Smooth muscle cell (in vitro differentiated cells): ENCODE measurements around the gene SNTG2. TPM values are rescaled to one million over a fixed set of nuclear protein-coding genes. Genes with fewer than 3 reads are reported as not detected.

Experiments
- DNase-seq: peaks from one replicate; lab custom pipeline; 2025; ENCODE audit not compliant: unreplicated experiment; lab: John Stamatoyannopoulos, UW
- H2AFZ ChIP-seq: fragments of 200-600 bp; sonication (generic); 2 replicates; pipeline ENCODE4 v1.6.0; 2016; ENCODE audit warnings: antibody characterized with exemption, low read depth, mild to moderate bottlenecking
- H3F3A ChIP-seq: fragments of 200-600 bp; sonication (generic); 2 replicates; pipeline ENCODE4 v1.6.0; 2017; ENCODE audit warnings: antibody characterized with exemption, low read depth
- H3K27ac ChIP-seq: fragments of 200-600 bp; sonication (generic); 2 replicates; pipeline ENCODE4 v1.5.1; 2016; ENCODE audit warnings: low read depth, mild to moderate bottlenecking
- H3K27me3 ChIP-seq: fragments of 200-600 bp; sonication (generic); 2 replicates; pipeline ENCODE4 v1.6.1; 2016; ENCODE audit warnings: low read depth, mild to moderate bottlenecking
- H3K36me3 ChIP-seq: fragments of 200-600 bp; sonication (generic); 2 replicates; pipeline ENCODE4 v1.5.1; 2016; ENCODE audit warnings: low read depth
- H3K4me1 ChIP-seq: fragments of 200-600 bp; sonication (generic); 2 replicates; pipeline ENCODE4 v1.5.1; 2016; ENCODE audit warnings: low read depth
- H3K4me2 ChIP-seq: fragments of 200-600 bp; sonication (generic); 2 replicates; pipeline ENCODE4 v1.6.0; 2016; ENCODE audit warnings: mild to moderate bottlenecking
- H3K4me3 ChIP-seq: fragments of 200-600 bp; sonication (generic); 2 replicates; pipeline ENCODE4 v1.5.1; 2016; ENCODE audit warnings: mild to moderate bottlenecking
- H3K79me2 ChIP-seq: fragments of 200-600 bp; sonication (generic); 2 replicates; pipeline ENCODE4 v1.6.0; 2016; ENCODE audit warnings: low read depth, mild to moderate bottlenecking
- H3K9ac ChIP-seq: fragments of 200-600 bp; sonication (generic); 2 replicates; pipeline ENCODE4 v1.6.0; 2016; ENCODE audit warnings: low read depth
- H3K9me3 ChIP-seq: fragments of 200-600 bp; sonication (generic); replicated peaks from 2 replicates; pipeline ENCODE4 v1.5.1; 2016; ENCODE audit warnings: low read depth
- H4K20me1 ChIP-seq: fragments of 200-600 bp; sonication (generic); 2 replicates; pipeline ENCODE4 v1.6.0; 2016; ENCODE audit warnings: low read depth
- WGBS: methylation state at CpG from one replicate; pipeline ENCODE4 v1.1.7; 2016; ENCODE audit warnings: low lambda C conversion rate; 5-methylcytosine and 5-hydroxymethylcytosine counted together
- polyA plus RNA-seq: library from polyadenylated mRNA; unstranded; fragments of >200 nt; fragmentation: Nextera tagmentation; extraction: Ambion mirVana; gene quantifications from 2 replicates; pipeline ENCODE4 v1.2.1, GENCODE V29; 2016
- total RNA-seq: library from RNA; depleted of rRNA; stranded (reverse); fragments of >200 nt; gene quantifications from 2 replicates; pipeline ENCODE4 v1.2.3, GENCODE V29; 2014
- TF ChIP-seq, protein P1 (sequence below): fragments of 200-600 bp; sonication (generic); IDR thresholded peaks from 2 replicates; pipeline ENCODE4 v1.5.1; 2017; ENCODE audit warnings: borderline replicate concordance, mild to moderate bottlenecking, antibody characterized with exemption; ENCODE audit not compliant: insufficient read depth, poor library complexity, severe bottlenecking

The SNTG2 gene
- total and polyA plus RNA-seq, 2 experiments from 2014 or later, result 0.56 TPM; not detected in 1

DNA sequence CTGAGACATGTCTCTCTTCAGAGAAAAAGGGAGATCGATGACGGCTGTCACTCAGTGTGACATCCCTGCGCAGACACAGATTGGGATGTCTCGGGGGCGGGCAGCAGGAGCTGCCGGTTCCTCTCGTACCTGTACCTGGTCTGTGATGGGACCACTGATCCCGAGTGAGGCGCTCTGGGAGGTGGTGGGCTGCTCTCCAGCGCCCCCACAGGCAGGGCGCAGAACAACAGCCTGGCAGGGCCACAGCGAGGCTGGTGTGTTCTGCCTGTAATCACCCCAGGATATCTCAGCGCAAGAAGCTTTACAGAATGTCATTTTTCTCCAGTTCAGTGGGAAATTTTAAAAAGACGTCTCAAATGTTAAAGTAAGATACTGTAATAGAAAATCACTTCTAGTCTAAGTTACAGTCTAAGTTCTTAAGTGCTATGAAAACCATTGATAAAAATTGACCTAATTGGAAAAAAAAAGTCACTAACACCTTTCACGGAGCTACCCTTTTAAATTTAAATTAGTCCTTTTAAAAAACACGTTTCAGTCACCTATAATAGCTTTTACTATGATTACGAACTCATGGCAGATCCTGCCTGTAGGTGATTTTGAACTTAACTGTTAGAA, 189.8 kb downstream of the SNTG2 start:
- Histone ChIP-seq H3F3A (no peaks in the 10 kb centered on the region), H3K4me1 (no peaks in the 10 kb centered on the region), H3K36me3 (no peaks in the 10 kb centered on the region), H3K27ac (no peak overlapping the region), H3K9ac (no peak overlapping the region), H3K27me3 (no peaks in the 10 kb centered on the region), H3K9me3 (no peaks in the 10 kb centered on the region), H2AFZ (no peak overlapping the region), H4K20me1 (no peaks in the 10 kb centered on the region), H3K4me3 (no peak overlapping the region), H3K79me2 (no peaks in the 10 kb centered on the region), H3K4me2 (no peak overlapping the region)
- no peak for DNase-seq
- 19% methylated on average over 16 of the region's 17 CpGs for WGBS
- TF ChIP-seq, protein P1, sequence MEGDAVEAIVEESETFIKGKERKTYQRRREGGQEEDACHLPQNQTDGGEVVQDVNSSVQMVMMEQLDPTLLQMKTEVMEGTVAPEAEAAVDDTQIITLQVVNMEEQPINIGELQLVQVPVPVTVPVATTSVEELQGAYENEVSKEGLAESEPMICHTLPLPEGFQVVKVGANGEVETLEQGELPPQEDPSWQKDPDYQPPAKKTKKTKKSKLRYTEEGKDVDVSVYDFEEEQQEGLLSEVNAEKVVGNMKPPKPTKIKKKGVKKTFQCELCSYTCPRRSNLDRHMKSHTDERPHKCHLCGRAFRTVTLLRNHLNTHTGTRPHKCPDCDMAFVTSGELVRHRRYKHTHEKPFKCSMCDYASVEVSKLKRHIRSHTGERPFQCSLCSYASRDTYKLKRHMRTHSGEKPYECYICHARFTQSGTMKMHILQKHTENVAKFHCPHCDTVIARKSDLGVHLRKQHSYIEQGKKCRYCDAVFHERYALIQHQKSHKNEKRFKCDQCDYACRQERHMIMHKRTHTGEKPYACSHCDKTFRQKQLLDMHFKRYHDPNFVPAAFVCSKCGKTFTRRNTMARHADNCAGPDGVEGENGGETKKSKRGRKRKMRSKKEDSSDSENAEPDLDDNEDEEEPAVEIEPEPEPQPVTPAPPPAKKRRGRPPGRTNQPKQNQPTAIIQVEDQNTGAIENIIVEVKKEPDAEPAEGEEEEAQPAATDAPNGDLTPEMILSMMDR, result peak; percentile 95

DNA sequence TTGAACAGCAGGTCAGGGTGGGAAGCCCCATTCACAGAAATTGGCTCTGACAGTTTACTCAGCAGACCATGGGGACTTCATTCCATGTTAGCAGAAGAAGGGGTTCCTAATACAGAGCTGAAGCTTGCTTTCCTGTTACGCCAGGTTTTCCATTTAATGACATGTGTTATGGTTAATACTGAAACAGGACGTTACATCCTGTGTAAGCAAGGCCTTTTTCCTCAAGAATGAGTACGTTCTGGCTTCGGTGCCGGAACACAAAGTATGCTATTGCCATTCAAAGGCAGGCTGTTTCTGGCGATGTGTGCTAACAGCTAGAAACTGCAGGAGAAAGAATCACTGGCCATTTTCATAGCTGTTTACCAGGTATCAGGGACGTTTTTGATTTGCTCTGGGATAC, 190.4 kb downstream of the SNTG2 start:
- Histone ChIP-seq H3K9me3 (no peaks in the 10 kb centered on the region), H3K27me3 (no peaks in the 10 kb centered on the region), H3K4me1 (no peaks in the 10 kb centered on the region), H3F3A (no peaks in the 10 kb centered on the region), H3K9ac (no peak overlapping the region), H3K4me2 (no peak overlapping the region), H2AFZ (no peak overlapping the region), H3K27ac (no peak overlapping the region), H3K4me3 (no peak overlapping the region), H3K36me3 (no peaks in the 10 kb centered on the region), H3K79me2 (no peaks in the 10 kb centered on the region), H4K20me1 (no peaks in the 10 kb centered on the region)
- TF ChIP-seq, protein P1, result no peak
- DNase-seq, result no peak
- 83% methylated on average over 7 of the region's 7 CpGs for WGBS

DNA sequence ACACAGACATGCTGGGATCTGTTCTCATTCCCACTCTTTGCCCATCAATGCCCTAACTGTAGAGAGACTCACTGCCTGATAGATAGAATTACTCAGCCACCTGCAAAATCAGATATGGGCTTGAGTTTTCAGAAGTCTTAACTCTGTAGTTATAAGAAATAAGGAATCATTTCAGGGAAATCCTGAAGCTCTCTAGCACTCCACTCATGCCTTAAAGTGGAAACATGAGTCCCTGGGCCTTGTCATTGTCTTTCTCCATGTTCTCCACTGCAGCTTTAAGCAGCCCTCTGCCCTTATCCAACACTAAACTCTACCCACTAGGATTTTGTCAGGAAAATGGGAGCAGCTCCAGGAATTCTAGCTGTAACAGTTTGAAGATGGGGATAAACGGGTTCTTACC, 192.5 kb downstream of the SNTG2 start:
- Histone ChIP-seq H3K27ac (no peak overlapping the region), H3K36me3 (no peaks in the 10 kb centered on the region), H3K27me3 (no peaks in the 10 kb centered on the region), H3K9me3 (no peaks in the 10 kb centered on the region), H3F3A (no peaks in the 10 kb centered on the region), H3K9ac (no peak overlapping the region), H3K4me1 (no peaks in the 10 kb centered on the region), H2AFZ (no peak overlapping the region), H4K20me1 (no peaks in the 10 kb centered on the region), H3K79me2 (no peaks in the 10 kb centered on the region), H3K4me2 (no peak overlapping the region), H3K4me3 (no peak overlapping the region)
- WGBS, result 100% methylated on average over 1 of the region's 1 CpG
- no peak for DNase-seq
- TF ChIP-seq, protein P1, result no peak
